ENCODE data around the gene TMEM151A. TPM values are rescaled to one million over a fixed set of nuclear protein-coding genes. Genes with fewer than 3 reads are reported as not detected.

The TMEM151A gene
- total RNA-seq: not detected in 2 replicates

DNA sequence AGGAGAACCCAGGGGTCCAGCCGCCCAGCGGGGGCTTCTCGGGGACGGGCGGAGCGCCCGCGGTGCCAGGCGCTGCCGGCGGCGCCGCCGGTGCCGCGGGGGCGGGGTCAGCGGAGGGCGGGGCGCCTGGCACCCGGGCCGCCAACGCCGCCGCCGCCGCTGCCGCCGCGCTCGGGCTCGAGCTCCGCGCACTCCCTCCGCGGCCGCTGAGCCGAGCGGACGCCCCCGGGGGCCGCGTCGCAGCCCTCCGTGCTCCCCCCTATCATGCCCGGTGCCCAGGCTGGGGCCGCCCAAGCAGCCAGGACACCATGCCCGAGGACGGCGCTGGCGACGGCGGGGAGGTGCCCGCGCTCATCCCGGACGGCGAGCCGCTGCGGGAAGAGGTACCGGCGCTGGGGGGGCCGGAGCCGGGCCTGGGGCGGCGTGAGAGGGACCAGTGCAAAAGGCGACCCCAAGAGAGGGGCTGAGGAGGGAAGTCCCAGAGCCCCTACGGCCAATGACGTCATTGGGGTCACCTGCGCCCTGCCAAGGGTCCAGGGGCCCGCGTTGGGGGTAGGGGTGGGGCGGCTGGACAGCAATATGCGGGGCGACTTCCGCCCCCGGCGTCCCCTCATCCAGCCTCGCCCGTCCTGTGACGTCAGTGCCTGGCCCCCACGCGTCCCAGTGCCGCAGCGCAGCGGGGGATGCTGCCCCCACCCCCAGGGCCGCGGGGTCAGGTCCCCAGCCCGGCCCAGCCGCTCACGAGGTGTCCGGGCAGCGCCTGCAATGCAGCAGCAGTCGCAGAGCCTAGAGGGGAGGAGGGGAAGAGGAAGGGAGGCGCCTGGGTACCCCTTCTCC is at the start of gene TMEM151A:
Gene TMEM151A (plus strand): TSS at position 189 of the 837 bp plus-strand sequence. CDS start 120 bp downstream, at position 309.

DNA sequence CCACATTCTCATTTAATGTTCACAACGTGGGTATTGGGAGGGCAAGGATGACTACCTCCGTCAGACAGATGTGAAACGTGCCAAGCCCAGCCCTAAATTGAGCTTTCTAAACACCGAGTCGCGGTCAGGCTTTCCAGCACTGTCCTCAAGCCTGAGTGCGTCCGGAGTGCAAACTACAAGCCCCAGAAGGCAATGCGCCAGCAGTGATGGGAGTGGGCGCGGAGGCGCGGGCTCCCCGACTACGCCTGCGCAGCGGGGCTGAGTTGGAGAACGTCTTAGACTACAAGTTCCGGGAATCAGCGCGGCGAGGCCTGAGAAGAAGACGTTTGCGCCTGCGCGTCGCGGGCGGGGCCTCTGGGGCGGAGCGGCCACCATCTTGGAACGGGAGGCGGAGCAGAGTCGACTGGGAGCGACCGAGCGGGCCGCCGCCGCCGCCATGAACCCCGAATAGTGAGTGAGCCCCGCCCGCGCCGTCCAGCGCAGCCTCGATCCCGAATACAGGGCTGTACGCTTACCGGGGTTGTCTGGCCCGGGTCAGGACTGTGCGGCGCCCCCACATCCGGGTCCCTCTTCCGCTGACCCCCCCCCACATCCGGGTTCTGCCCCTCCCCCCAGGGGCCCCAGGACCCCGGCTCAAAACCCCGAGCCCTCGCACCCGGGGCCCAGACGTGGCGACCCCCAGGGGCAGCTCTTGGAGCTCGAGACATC is 23.3 kb upstream of the TMEM151A start, which contains the start of gene RAB1B:
Gene RAB1B (plus strand): TSS at position 396 of the 708 bp plus-strand sequence. CDS start 41 bp downstream, at position 437.

DNA sequence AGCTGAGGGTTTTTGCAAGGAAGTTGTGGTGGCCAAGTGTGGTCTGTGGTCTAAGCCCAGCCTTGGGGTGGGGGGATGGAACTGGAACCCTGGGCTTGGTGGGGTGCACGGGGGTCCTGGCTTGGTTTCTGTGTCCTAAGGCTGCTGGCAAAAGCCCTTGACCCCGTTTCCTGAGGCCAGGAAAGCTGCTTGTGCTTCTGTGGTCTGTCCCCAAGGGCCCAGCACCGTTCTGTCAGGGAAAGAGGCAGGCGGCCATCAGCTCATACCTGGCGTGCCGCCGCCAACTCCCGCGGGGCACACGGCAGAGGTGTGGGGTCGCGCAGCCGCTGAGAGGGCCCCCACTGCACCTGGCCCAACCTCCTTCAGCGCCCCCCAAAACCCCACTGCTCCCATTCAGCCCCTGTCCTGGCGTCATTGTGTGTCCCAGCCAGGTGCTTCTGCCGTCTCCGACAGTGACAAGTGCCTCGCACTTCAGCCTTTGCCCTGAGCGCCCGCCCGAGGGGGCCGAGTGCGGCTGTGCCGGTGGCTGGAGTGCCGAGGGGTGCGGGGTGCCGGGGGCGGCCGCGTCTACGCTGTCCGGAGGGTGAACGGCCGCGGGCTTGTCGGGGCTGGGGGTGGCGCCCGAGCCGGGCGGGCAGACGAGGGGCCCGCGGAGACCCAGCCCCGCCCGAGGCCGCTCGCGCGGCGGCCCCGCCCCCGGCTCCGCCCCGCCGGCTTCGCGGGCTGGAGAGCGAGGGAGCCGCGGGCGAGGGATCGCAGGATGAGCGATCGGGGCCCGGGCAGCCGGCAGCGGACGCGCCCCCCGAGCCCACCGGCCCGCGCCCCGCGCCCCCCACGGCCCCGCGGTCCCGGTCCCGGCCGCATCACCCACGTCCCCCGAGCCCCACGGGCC is 14.0 kb upstream of the TMEM151A start, which contains the start of gene CNIH2:
Gene CNIH2 (plus strand): TSS at position 705 of the 892 bp plus-strand sequence. CDS start 282 bp downstream, outside the sequence.

DNA sequence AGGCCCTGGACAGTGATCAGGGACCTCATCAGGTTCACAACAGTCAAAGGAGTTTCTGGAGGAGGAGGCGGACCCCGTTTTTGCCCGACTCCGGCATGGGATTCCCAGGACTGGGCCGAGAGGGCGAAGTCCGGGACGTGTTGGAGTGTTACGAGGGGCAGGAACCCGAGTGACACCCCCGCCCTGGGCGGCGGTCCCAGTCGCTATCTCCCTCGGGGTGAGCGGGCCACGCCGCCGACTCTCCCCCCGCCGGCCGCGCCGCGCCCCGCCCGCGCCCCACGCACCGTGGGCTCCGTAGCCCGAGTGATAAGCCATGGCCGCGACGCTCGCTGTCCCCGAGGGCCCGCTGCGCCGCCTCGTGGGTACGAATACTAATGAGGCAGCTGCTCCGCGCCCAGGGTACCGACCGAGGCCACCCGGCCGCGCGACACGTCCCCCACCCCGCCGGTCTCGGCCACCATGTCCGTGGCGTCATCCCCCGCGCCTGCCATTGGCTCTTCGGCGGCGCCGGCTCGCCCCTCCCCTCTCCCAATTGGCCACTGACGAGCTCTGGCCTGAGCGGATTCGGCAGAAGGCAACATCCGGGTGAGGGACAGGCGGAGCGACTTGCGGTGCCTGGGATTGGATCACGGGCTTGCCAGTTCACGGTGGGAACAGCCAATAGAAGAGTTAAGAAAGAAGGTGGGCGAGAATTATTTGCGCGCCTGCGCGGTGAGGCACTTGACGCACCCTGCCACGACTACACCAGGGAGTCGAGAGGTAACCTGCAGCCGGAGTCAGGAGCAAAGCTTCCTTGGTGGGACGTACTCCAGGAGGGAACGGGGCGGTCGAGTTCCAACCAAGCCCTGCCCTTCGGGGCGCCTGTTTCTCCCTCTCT is 2.8 kb upstream of the TMEM151A start, which contains the start of gene YIF1A:
Gene YIF1A (minus strand): TSS at position 473 of the 877 bp plus-strand sequence. CDS start 158 bp downstream, at position 315.

DNA sequence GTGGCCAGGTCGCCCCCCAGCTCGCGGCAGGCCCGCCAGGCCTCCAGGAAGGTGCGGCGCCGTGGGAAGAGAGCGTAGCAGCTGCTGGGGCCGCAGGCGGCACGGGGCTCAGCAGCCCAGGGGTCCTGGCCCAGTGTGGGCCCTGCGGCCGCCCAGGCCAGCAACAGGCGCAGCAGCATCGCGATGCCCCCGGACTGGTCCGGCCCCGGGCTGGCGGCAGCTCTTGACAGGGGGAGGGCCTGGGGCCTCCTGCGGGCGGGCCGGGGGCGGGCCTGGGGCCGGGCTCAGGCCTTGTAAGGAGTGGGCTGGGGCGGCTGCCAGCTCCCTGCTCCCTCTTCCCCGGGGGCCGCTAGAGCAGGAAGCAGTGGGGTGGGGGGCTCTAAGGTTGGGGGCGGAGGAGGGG is 25.2 kb downstream of the TMEM151A start, which contains the start of gene CD248:
Gene CD248 (minus strand): TSS at position 196 of the 403 bp plus-strand sequence. CDS start 17 bp downstream, at position 179.

DNA sequence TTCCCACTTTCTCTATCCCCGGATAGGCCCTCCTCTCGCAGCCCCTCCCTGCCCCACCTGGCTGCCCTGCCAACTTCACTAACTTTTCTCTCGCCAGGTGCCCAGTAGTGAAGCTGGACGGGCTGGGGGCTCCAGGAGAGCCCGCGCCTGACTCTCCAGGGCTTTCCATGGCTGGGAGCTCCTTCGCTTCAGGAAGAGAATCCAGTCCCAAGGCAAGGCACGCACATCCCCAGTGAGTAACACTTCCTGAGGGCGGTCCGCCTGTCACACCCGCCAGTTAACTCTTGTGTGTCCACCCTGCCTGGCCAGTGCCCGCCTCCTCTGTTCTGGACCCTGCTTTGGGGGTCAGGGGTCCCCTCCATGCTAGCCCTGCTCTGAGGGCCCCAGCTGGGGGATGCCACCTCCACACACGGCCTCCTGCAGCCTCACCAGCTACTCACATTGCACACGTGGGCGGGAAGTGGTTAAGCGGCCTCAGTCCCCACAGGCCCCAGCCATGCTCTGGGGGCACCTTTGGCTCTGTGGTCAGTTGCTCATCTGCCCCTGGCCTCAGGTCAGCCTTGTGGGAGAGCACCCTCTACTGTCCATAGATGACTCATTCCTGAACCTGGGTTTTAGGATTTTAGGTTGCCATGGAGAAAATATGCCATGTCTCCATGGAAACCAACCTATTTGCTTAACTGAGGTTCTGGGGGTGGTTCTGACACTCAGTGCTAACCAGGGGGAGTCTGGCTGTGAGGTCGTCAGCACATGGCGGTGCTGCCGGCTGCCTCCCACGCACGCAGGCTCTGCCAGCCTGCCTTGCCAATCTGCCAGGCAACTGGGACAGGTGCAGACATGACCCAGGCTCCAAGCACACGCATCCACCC is 44.8 kb downstream of the TMEM151A start, which contains the start of gene RIN1:
Gene RIN1 (minus strand): TSS at position 201 of the 869 bp plus-strand sequence. CDS start 32 bp downstream, at position 169.

DNA sequence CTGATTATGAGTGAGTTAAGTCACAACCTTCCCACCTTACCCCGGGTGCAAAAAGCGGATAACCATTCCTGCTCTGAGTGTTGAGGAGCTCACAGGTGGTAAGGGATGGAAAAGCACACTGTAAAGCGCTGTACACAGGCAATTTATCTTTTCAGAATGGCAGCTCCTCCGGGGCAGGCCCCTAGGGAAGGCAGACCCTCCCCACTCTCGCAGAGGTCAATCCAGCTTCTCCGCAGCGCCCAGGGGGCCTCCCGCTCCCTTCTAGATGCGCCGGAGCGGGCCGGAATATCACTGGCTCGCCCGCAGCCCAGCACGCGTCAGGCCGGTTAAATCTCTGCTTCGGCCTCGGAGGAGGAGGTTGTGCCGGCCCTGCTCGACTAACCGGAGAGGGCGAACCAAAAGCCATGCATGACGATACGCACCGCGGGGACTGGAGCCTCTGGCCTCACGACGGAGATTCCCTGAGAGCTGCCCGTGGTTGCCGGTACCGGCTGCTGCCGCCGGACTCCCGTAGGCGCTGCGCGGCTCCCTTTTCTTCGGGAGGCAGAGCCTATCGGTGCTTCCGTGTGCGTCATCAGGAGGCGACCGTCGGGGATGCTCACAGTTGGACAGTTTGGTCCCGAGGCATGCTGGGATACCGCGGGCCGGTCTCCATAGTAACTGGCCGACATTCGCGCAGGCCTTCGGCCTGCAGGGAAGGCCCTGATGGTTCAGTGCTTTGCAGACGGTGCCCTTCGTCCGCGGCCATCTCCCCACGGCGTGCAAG is 53.0 kb downstream of the TMEM151A start, which contains the start of gene BRMS1:
Gene BRMS1 (minus strand): TSS at position 555 of the 766 bp plus-strand sequence. CDS start 2,870 bp downstream, outside the sequence.

Other genes starting within 250 kb of the TMEM151A start
- 0.65 TPM in 1 of 2 replicates, not detected in the other for gene GAL3ST3, start 242.7 kb upstream of the TMEM151A start, total RNA-seq
- gene SF3B2, start 239.5 kb upstream of the TMEM151A start, total RNA-seq: 173 and 231 TPM in 2 replicates
- 32.7 and 47.4 TPM in 2 replicates for gene PACS1, start 221.6 kb upstream of the TMEM151A start, total RNA-seq
- gene KLC2, start 34.2 kb upstream of the TMEM151A start, total RNA-seq: 22.0 and 22.9 TPM in 2 replicates
- 165 and 190 TPM in 2 replicates for gene RAB1B, start 23.3 kb upstream of the TMEM151A start, total RNA-seq
- 0.33 TPM in 1 of 2 replicates, not detected in the other for gene CNIH2, start 13.7 kb upstream of the TMEM151A start, total RNA-seq
- 128 and 174 TPM in 2 replicates for gene YIF1A, start 2.8 kb upstream of the TMEM151A start, total RNA-seq
- gene CD248, start 25.1 kb downstream of the TMEM151A start, total RNA-seq: 0.19 TPM in 1 of 2 replicates, not detected in the other
- 11.8 and 13.3 TPM in 2 replicates for gene RIN1, start 44.5 kb downstream of the TMEM151A start, total RNA-seq
- gene BRMS1, start 53.2 kb downstream of the TMEM151A start, total RNA-seq: 67.6 and 77.5 TPM in 2 replicates
- 19.4 and 29.7 TPM in 2 replicates for gene B4GAT1, start 55.7 kb downstream of the TMEM151A start, total RNA-seq
- 0.65 and 0.67 TPM in 2 replicates for gene SLC29A2, start 79.9 kb downstream of the TMEM151A start, total RNA-seq
- not detected in 2 replicates for gene NPAS4, start 129.1 kb downstream of the TMEM151A start, total RNA-seq
- 41.2 and 49.1 TPM in 2 replicates for gene MRPL11, start 147.0 kb downstream of the TMEM151A start, total RNA-seq
- 3.6 and 3.9 TPM in 2 replicates for gene PELI3, start 175.0 kb downstream of the TMEM151A start, total RNA-seq
- gene DPP3, start 188.5 kb downstream of the TMEM151A start, total RNA-seq: 56.0 and 73.5 TPM in 2 replicates
- gene BBS1, start 218.7 kb downstream of the TMEM151A start, total RNA-seq: 28.4 and 43.8 TPM in 2 replicates